SU-DHL-6 (cell line): ENCODE measurements around the gene AGBL2.

Source experiments
- H2AFZ ChIP-seq: fragments of 200-600 bp; sonication (generic); 2 replicates; pipeline ENCODE4 v1.6.1; 2014; ENCODE audit warnings: low read depth, mild to moderate bottlenecking, moderate library complexity, mixed read lengths, antibody characterized with exemption, low read length; ENCODE audit not compliant: severe bottlenecking
- H3F3A ChIP-seq: fragments of 200-600 bp; shearing (Covaris generic); 2 replicates; pipeline ENCODE4 v1.6.0; 2016; ENCODE audit warnings: antibody characterized with exemption, mild to moderate bottlenecking; ENCODE audit not compliant: insufficient read depth
- H3K27ac ChIP-seq: fragments of 200-600 bp; sonication (generic); 2 replicates; pipeline ENCODE4 v1.5.1; 2016; ENCODE audit warnings: low read depth, mild to moderate bottlenecking, low read length, moderate library complexity, mixed read lengths
- H3K27me3 ChIP-seq: fragments of 200-600 bp; sonication (generic), shearing (Covaris generic); 2 replicates; pipeline ENCODE4 v1.6.0; 2014; ENCODE audit warnings: mild to moderate bottlenecking, low read length
- H3K36me3 ChIP-seq: fragments of 200-600 bp; sonication (generic); 2 replicates; pipeline ENCODE4 v1.6.1; 2014; ENCODE audit warnings: mild to moderate bottlenecking, low read length, mixed read lengths
- H3K4me2 ChIP-seq: fragments of 300-600, 200-600 bp; shearing (Covaris generic), sonication (generic); 2 replicates; pipeline ENCODE4 v1.6.0; 2014; ENCODE audit warnings: low read length, low read depth, mild to moderate bottlenecking; ENCODE audit not compliant: poor library complexity, severe bottlenecking
- H3K4me3 ChIP-seq: fragments of 200-600 bp; sonication (generic); 2 replicates; pipeline ENCODE4 v1.5.1; 2014; ENCODE audit warnings: antibody characterized with exemption, low read length, mild to moderate bottlenecking, mixed read lengths; ENCODE audit not compliant: insufficient read depth, poor library complexity, severe bottlenecking
- H3K79me2 ChIP-seq: fragments of 200-600 bp; sonication (generic); 2 replicates; pipeline ENCODE4 v1.6.1; 2014; ENCODE audit warnings: mild to moderate bottlenecking, low read length, moderate library complexity; ENCODE audit not compliant: insufficient read depth
- H3K9ac ChIP-seq: fragments of 200-600 bp; sonication (generic); 2 replicates; pipeline ENCODE4 v1.7.0; 2014; ENCODE audit warnings: mild to moderate bottlenecking, low read length
- H3K9me2 ChIP-seq: fragments of 200-600 bp; sonication (generic); replicated peaks from 2 replicates; pipeline ENCODE4 v1.6.1; 2014; ENCODE audit warnings: low read length; ENCODE audit not compliant: insufficient read depth
- H3K9me3 ChIP-seq: fragments of 200-600 bp; sonication (generic); 2 replicates; pipeline ENCODE4 v1.6.1; 2014; ENCODE audit warnings: low read length, mixed read lengths; ENCODE audit not compliant: insufficient read depth
- H4K20me1 ChIP-seq: fragments of 200-600 bp; sonication (generic); 2 replicates; pipeline ENCODE4 v1.6.1; 2014; ENCODE audit warnings: low read depth, mild to moderate bottlenecking, antibody characterized with exemption, low read length, moderate library complexity, mixed read lengths
- CTCF ChIP-seq: fragments of 200-600 bp; sonication (generic); IDR thresholded peaks from one replicate; pipeline ENCODE4 v1.5.1; 2017; ENCODE audit warnings: antibody characterized with exemption, mild to moderate bottlenecking, low read length, moderate library complexity; ENCODE audit not compliant: insufficient read depth, poor library complexity, severe bottlenecking
- EZH2phosphoT487 ChIP-seq: fragments of 200-600 bp; sonication (generic), shearing (Covaris generic); conservative IDR thresholded peaks from 2 replicates; pipeline ENCODE4 v1.6.1; 2018; ENCODE audit warnings: mild to moderate bottlenecking, antibody characterized with exemption, low read length, moderate library complexity, mixed read lengths

AGBL2 gene

GRCh38 chr11:47615249-47615648 is 99.9 kb downstream of the AGBL2 start:
- Histone ChIP-seq H2AFZ (no peak overlapping the region), H3F3A (no peaks in the 10 kb centered on the region; the same call in none of the 2 replicates), H3K4me3 (no peak overlapping the region), H3K4me2 (no peak overlapping the region), H3K9ac (no peak overlapping the region), H3K9me2 (no peaks in the 10 kb centered on the region), H4K20me1 (no peaks in the 10 kb centered on the region), H3K27me3 (no peaks in the 10 kb centered on the region), H3K79me2 (no peaks in the 10 kb centered on the region), H3K27ac (no peak overlapping the region), H3K9me3 (no peaks in the 10 kb centered on the region), H3K36me3 (peaks cover 13% of the 10 kb centered on the region)
- TF ChIP-seq EZH2phosphoT487 = no peak
- TF ChIP-seq CTCF = no peak

- Histone ChIP-seq H3K27ac (no peak overlapping the region), H3K79me2 (no peaks in the 10 kb centered on the region), H3F3A (no peaks in the 10 kb centered on the region), H3K9ac (no peak overlapping the region), H4K20me1 (no peaks in the 10 kb centered on the region), H3K9me2 (no peaks in the 10 kb centered on the region), H3K4me2 (no peak overlapping the region), H3K4me3 (no peak overlapping the region), H2AFZ (no peak overlapping the region), H3K36me3 (no peaks in the 10 kb centered on the region), H3K27me3 (no peaks in the 10 kb centered on the region), H3K9me3 (no peaks in the 10 kb centered on the region)
- TF ChIP-seq EZH2phosphoT487 (no peak), CTCF (no peak)
Observed at GRCh38 chr11:47611348-47611794, 103.8 kb downstream of the AGBL2 start.

GRCh38 chr11:47609675-47610074 is 105.5 kb downstream of the AGBL2 start:
- H3K27me3 ChIP-seq = no peaks in the 10 kb centered on the region
- no peak overlapping the region for H3K4me3 ChIP-seq
- H3K36me3 ChIP-seq = no peaks in the 10 kb centered on the region
- H3K9me3 ChIP-seq = no peaks in the 10 kb centered on the region
- no peak overlapping the region for H2AFZ ChIP-seq
- no peaks in the 10 kb centered on the region for H4K20me1 ChIP-seq
- H3K9ac ChIP-seq = no peak overlapping the region
- H3K79me2 ChIP-seq = no peaks in the 10 kb centered on the region
- no peak for TF ChIP-seq CTCF
- TF ChIP-seq EZH2phosphoT487 = no peak
- H3K4me2 ChIP-seq = no peak overlapping the region
- H3K27ac ChIP-seq = no peak overlapping the region
- H3K9me2 ChIP-seq = no peaks in the 10 kb centered on the region
- H3F3A ChIP-seq = no peaks in the 10 kb centered on the region
